H9 (cell line): ENCODE results near the gene MB21D2. TPM values are rescaled to one million over a fixed set of nuclear protein-coding genes. Genes with fewer than 3 reads are reported as not detected.
A peak's percentile ranks its signal among the peaks of the same experiment; 100 is the strongest.

Experiments
- DNase-seq: peaks from one replicate; pipeline ENCODE4 v3.0.0-alpha.2; 2017
- H2AFZ ChIP-seq: one replicate; pipeline ENCODE4 v1.6.1; 2013; ENCODE audit warnings: mild to moderate bottlenecking, low read length, control low read depth, moderate library complexity
- H2AK5ac ChIP-seq: 2 replicates; pipeline ENCODE4 v1.6.1; 2013; ENCODE audit warnings: low read length, control low read depth, mixed read lengths; ENCODE audit not compliant: insufficient read length
- H2BK120ac ChIP-seq: one replicate; pipeline ENCODE4 v1.6.1; 2013; ENCODE audit warnings: low read depth, mild to moderate bottlenecking, low read length, control low read depth, inconsistent platforms; ENCODE audit not compliant: poor library complexity, severe bottlenecking
- H2BK12ac ChIP-seq: 2 replicates; pipeline ENCODE4 v1.6.1; 2013; ENCODE audit warnings: low read length, control low read depth, mixed read lengths, low read depth; ENCODE audit not compliant: insufficient read length
- H2BK15ac ChIP-seq: 2 replicates; pipeline ENCODE4 v1.6.1; 2013; ENCODE audit warnings: low read depth, low read length, control low read depth
- H2BK20ac ChIP-seq: one replicate; pipeline ENCODE4 v1.6.1; 2013; ENCODE audit warnings: low read depth, mild to moderate bottlenecking, low read length, control low read depth, inconsistent platforms; ENCODE audit not compliant: poor library complexity, severe bottlenecking
- H2BK5ac ChIP-seq: 2 replicates; pipeline ENCODE4 v1.6.1; 2013; ENCODE audit warnings: low read length, control low read depth, mixed read lengths; ENCODE audit not compliant: insufficient read length
- H3K14ac ChIP-seq: 2 replicates; pipeline ENCODE4 v1.6.1; 2013; ENCODE audit warnings: low read length, control low read depth; ENCODE audit not compliant: insufficient read depth
- H3K18ac ChIP-seq: 2 replicates; pipeline ENCODE4 v1.6.1; 2013; ENCODE audit warnings: low read depth, mild to moderate bottlenecking, mixed read lengths, low read length, control low read depth; ENCODE audit not compliant: insufficient read length
- H3K23ac ChIP-seq: 2 replicates; pipeline ENCODE4 v1.6.1; 2013; ENCODE audit warnings: low read length, control low read depth, mixed read lengths, low read depth; ENCODE audit not compliant: insufficient read length
- H3K23me2 ChIP-seq: 2 replicates; pipeline ENCODE4 v1.6.1; 2013; ENCODE audit warnings: low read depth, mild to moderate bottlenecking, mixed read lengths, low read length, control low read depth; ENCODE audit not compliant: insufficient read length, poor library complexity, severe bottlenecking
- H3K27ac ChIP-seq: 2 replicates; pipeline ENCODE4 v1.5.1; 2013; ENCODE audit warnings: low read length, control low read depth, mixed read lengths, low read depth; ENCODE audit not compliant: insufficient read length
- H3K27me3 ChIP-seq: 2 replicates; pipeline ENCODE4 v1.6.1; 2013; ENCODE audit warnings: low read length, control low read depth, inconsistent platforms; ENCODE audit not compliant: insufficient read depth
- H3K4ac ChIP-seq: 2 replicates; pipeline ENCODE4 v1.6.1; 2013; ENCODE audit warnings: low read depth, mild to moderate bottlenecking, control low read depth, inconsistent platforms, low read length, moderate library complexity
- H3K4me1 ChIP-seq: 2 replicates; pipeline ENCODE4 v1.6.1; 2013; ENCODE audit warnings: low read length, control low read depth, inconsistent platforms; ENCODE audit not compliant: insufficient read depth
- H3K4me2 ChIP-seq: 2 replicates; pipeline ENCODE4 v1.6.1; 2013; ENCODE audit warnings: low read length, control low read depth, mixed read lengths; ENCODE audit not compliant: insufficient read length, insufficient read depth
- H3K56ac ChIP-seq: 2 replicates; pipeline ENCODE4 v1.6.1; 2013; ENCODE audit warnings: low read depth, mild to moderate bottlenecking, mixed read lengths, low read length, control low read depth; ENCODE audit not compliant: insufficient read length
- H3K79me1 ChIP-seq: 2 replicates; pipeline ENCODE4 v1.6.1; 2013; ENCODE audit warnings: low read depth, mild to moderate bottlenecking, moderate library complexity, low read length, control low read depth, inconsistent platforms; ENCODE audit not compliant: insufficient read depth, poor library complexity, severe bottlenecking
- H3K79me2 ChIP-seq: 2 replicates; pipeline ENCODE4 v1.6.1; 2013; ENCODE audit warnings: low read length, control low read depth, inconsistent platforms; ENCODE audit not compliant: insufficient read depth
- H3K9ac ChIP-seq: 2 replicates; pipeline ENCODE4 v1.6.1; 2013; ENCODE audit warnings: low read length, control low read depth, mixed read lengths; ENCODE audit not compliant: insufficient read length; ENCODE audit errors: extremely low read depth
- H3K9me3 ChIP-seq: one replicate; pipeline ENCODE4 v1.6.1; 2013; ENCODE audit warnings: low read depth, low read length, inconsistent platforms; ENCODE audit not compliant: control insufficient read depth
- H3T11ph ChIP-seq: one replicate; pipeline ENCODE4 v1.6.1; 2013; ENCODE audit warnings: mild to moderate bottlenecking, low read length, control low read depth, inconsistent platforms
- H4K20me1 ChIP-seq: one replicate; pipeline ENCODE4 v1.6.1; 2013; ENCODE audit not compliant: control insufficient read depth, insufficient read length, insufficient read depth
- H4K5ac ChIP-seq: 2 replicates; pipeline ENCODE4 v1.6.1; 2013; ENCODE audit warnings: low read depth, mild to moderate bottlenecking, mixed read lengths, low read length, control low read depth; ENCODE audit not compliant: insufficient read length
- H4K8ac ChIP-seq: replicated peaks from 2 replicates; pipeline ENCODE4 v1.6.1; 2013; ENCODE audit warnings: low read length, control low read depth, mixed read lengths, low read depth; ENCODE audit not compliant: insufficient read length
- H4K91ac ChIP-seq: 2 replicates; pipeline ENCODE4 v1.6.1; 2013; ENCODE audit warnings: low read depth, mild to moderate bottlenecking, moderate library complexity, mixed read lengths, low read length, control low read depth; ENCODE audit not compliant: insufficient read length
- H3K27ac Mint-ChIP-seq, 3 experiments: 2 replicates in 2 of 3; 3 replicates in 1 of 3; pipeline ENCODE4 v1.8.0; 2020 to 2021; ENCODE audit warnings: mixed read lengths in 3 of 3, mild to moderate bottlenecking in 1 of 3, moderate library complexity in 1 of 3
- H3K27me3 Mint-ChIP-seq: 2 replicates; pipeline ENCODE4 v1.8.0; 2021; ENCODE audit warnings: low read depth, mild to moderate bottlenecking, moderate library complexity, mixed read lengths
- H3K36me3 Mint-ChIP-seq, 3 experiments: 2 replicates in 2 of 3; 3 replicates in 1 of 3; pipeline ENCODE4 v1.8.0; 2020 to 2021; ENCODE audit warnings: low read depth in 3 of 3, mixed read lengths in 3 of 3; ENCODE audit not compliant: insufficient read depth in 1 of 3
- H3K4me1 Mint-ChIP-seq, 2 experiments: 2 replicates each; pipeline ENCODE4 v1.8.0; 2020; ENCODE audit warnings: mixed read lengths in 2 of 2
- H3K4me3 Mint-ChIP-seq, 2 experiments: 2 replicates in 1 of 2; 3 replicates in 1 of 2; pipeline ENCODE4 v1.8.0; 2020 to 2021; ENCODE audit warnings: mild to moderate bottlenecking in 2 of 2, mixed read lengths in 2 of 2, moderate library complexity in 1 of 2
- H3K9me3 Mint-ChIP-seq, 2 experiments: 2 replicates in 1 of 2; 3 replicates in 1 of 2; pipeline ENCODE4 v1.8.0; 2020; ENCODE audit warnings: mild to moderate bottlenecking in 2 of 2, mixed read lengths in 2 of 2, moderate library complexity in 1 of 2
- CTCF ChIP-seq: fragments of 200-600 bp; sonication (generic); conservative IDR thresholded peaks from 3 replicates; pipeline ENCODE4 v1.8.0; 2021; ENCODE audit warnings: antibody characterized with exemption, mild to moderate bottlenecking
- WGBS: extraction: QIAGEN DNeasy Blood & Tissue Kit; methylation state at CpG from one replicate; pipeline ENCODE4 v1.1.7; 2013; ENCODE audit warnings: missing lambda C conversion rate, low lambda C conversion rate, mixed read lengths; ENCODE audit not compliant: insufficient read length; ENCODE audit errors: extremely low coverage; 5-methylcytosine and 5-hydroxymethylcytosine counted together
- total RNA-seq: library from RNA; stranded (reverse); gene quantifications from 2 replicates; pipeline ENCODE4 v1.2.1, GENCODE V29; 2021

Gene MB21D2
- total RNA-seq, 1 experiment from 2014 or later = 19.1 TPM

GRCh38 chr3:192879346-192880031 lies 38.2 kb downstream of the MB21D2 start:
- H3K56ac ChIP-seq = no peak overlapping the region
- H3K9me3 ChIP-seq = no peaks in the 10 kb centered on the region
- peaks cover 3% of the 10 kb centered on the region; the same call in 1 of the 2 replicates for H3K4me1 ChIP-seq
- H2AFZ ChIP-seq = no peak overlapping the region
- peaks cover 3% of the 10 kb centered on the region for H3K79me1 ChIP-seq
- no peaks in the 10 kb centered on the region for H3K23me2 ChIP-seq
- H3K18ac ChIP-seq = peak overlapping the region; percentile 84
- peaks cover 23 to 36% of the 10 kb centered on the region in 2 experiments; a peak in 3 of 4 replicates for H3K4me1 Mint-ChIP-seq
- no peak overlapping the region for H2AK5ac ChIP-seq
- no peaks in the 10 kb centered on the region for H3K27me3 Mint-ChIP-seq
- H2BK12ac ChIP-seq = peak overlapping the region; percentile 70
- no peak overlapping the region for H3K27ac ChIP-seq
- no peak overlapping the region for H3K23ac ChIP-seq
- no peak overlapping the region for H2BK15ac ChIP-seq
- H3K27me3 ChIP-seq = no peaks in the 10 kb centered on the region
- peak overlapping the region in 1 of 2 experiments; percentile 6; a peak in 1 of 5 replicates for H3K4me3 Mint-ChIP-seq
- no peaks in the 10 kb centered on the region for H4K20me1 ChIP-seq
- H2BK120ac ChIP-seq = no peak overlapping the region
- H3K27ac Mint-ChIP-seq = peak overlapping the region; percentile 84 to 98 (median 96)
- H3K4me2 ChIP-seq = no peak overlapping the region
- peaks cover 17% of the 10 kb centered on the region; the same call in 1 of the 2 replicates for H3K79me2 ChIP-seq
- no peak overlapping the region; the same call in 1 of the 2 replicates for H3K4ac ChIP-seq
- no peak overlapping the region for H3K14ac ChIP-seq
- DNase-seq = peak; percentile 87
- H3T11ph ChIP-seq = no peak overlapping the region
- H4K5ac ChIP-seq = no peak overlapping the region
- no peaks in the 10 kb centered on the region for H3K9me3 Mint-ChIP-seq
- no peak overlapping the region for H4K91ac ChIP-seq
- WGBS = no CpG with 5 or more reads among the region's 8 CpGs
- H4K8ac ChIP-seq = no peak overlapping the region
- no peak overlapping the region for H2BK5ac ChIP-seq
- H2BK20ac ChIP-seq = no peak overlapping the region
- peaks cover 0 to 3% (median 0%) of the 10 kb centered on the region in 3 experiments; a peak in 2 of 7 replicates for H3K36me3 Mint-ChIP-seq
- H3K9ac ChIP-seq = no peak overlapping the region
- no peak for TF ChIP-seq CTCF
